ENCODE results near the gene ASTN2.

- TF ChIP-seq CTCF (IDR thresholded peaks at IDR 0.05; ENCODE audit: insufficient read depth, low read depth, low read length) (no peak), EZH2 (IDR thresholded peaks at IDR 0.05; ENCODE audit: insufficient read depth, low read length) (no peak)
Observed at GRCh38 chr9:116496167-116496566, 918.7 kb downstream of the ASTN2 start.
